LNCaP clone FGC (cell line): ENCODE measurements around the gene CEACAM21.

Experiments used
- DNase-seq: peaks from one replicate; pipeline ENCODE4 v3.0.0-alpha.2; 2011; ENCODE audit warnings: low read depth
- H3K4me3 ChIP-seq: 2 replicates; pipeline ENCODE4 v1.5.1; 2011; ENCODE audit warnings: mild to moderate bottlenecking, low read depth, low read length, control low read depth
- CTCF ChIP-seq: IDR thresholded peaks from 2 replicates; pipeline ENCODE4 v1.5.1; 2012; ENCODE audit warnings: mild to moderate bottlenecking; ENCODE audit not compliant: control insufficient read depth, insufficient read depth; ENCODE audit errors: extremely low read depth

Gene CEACAM21

DNA sequence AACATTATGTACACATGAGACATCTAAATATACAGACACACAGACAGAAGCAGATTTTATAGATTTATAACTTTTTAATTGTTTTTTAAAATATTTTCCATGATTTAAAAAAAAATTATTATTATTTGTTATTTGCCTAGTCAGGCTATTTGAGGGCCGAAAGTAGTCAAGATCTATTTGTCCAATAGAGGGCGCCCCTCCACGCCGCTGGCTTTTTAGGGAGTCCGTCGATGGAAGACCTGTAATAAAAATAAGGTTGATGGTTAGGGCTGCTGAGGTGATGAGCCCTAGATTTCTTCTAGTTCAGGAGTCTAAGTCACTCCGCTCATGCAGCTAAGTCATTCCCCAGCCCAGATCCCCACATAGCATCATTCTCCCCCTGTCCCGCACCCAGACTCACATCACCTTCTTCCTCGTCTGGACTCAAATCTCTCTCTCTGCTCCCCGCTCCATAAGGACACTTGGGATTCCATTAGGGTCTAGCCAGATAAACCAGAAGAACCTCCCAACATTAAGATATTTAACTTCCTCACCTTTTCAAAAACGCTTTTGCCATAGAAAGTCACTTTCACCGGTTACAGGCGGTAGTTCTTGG, 33.9 kb upstream of the CEACAM21 start:
- DNase-seq: no peak
- TF ChIP-seq CTCF: peak; percentile 46
- H3K4me3 ChIP-seq: no peak overlapping the region

DNA sequence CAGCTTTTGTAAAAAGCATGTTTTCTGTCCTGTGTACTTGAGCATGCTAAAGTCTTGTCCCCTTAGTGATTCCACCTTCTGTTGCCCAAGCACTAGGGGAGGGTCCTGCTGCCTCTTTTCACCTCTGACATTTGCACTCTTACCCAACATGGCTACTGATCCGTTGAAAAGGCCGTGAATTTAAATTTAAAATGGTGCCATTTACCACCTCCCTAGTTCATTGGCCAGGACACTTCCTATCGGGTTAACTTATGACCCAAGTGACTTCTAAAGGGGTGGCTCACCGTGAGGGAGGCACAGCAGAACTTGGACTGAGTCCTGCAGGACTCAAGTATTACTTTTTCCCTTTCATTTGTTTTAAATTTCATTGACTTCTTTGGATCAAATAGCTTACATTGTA, 33.3 kb upstream of the CEACAM21 start:
- DNase-seq: no peak
- H3K4me3 ChIP-seq: no peak overlapping the region
- TF ChIP-seq CTCF: no peak

- no peak for TF ChIP-seq CTCF
- H3K4me3 ChIP-seq: no peak overlapping the region
- DNase-seq: no peak
Measured at GRCh38 chr19:41543582-41543981, 32.4 kb upstream of the CEACAM21 start.

DNA sequence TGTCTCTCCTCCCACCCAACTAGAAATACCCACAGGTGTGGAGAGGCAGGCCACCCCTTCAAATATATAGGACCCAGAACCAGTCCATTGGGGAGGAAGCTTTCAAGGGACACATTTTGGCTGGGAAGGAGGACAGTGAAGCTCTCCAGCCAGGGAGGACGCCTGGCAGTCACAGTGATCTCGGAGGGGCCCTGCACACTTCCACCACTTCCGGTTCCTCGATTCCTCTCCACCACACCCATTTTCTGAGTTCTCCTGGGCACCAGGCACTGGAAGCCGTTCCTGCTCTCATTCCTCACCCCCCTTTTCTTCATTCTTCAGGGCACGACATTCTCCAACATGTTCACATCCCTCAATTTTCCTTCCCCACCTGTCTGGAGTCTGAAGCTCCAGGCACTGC, 30.4 kb upstream of the CEACAM21 start:
- no peak for DNase-seq
- no peak for TF ChIP-seq CTCF

DNA sequence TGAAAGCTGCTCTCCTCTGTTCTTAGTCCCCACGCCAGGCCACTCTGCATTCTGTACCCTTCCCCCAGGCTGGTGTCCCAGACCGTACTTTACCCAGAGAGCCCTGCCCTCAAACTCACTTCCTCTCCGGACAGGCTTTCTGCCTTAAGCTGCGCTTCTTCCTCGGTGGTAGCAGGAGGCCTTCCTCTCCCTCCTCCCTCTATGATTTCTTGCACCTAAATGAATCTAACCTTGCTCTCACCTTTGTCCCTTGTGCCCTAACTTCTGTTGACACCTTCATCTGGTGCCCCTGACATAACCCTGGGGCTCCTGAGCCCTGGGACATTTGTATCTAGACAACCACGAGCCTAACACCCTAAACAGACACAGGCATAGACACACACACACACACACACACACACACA, 29.6 kb upstream of the CEACAM21 start:
- no peak for DNase-seq
- H3K4me3 ChIP-seq: no peak overlapping the region
- TF ChIP-seq CTCF: no peak

More for the DNA sequence above, 30.4 kb upstream of the CEACAM21 start:
- no peak overlapping the region for H3K4me3 ChIP-seq

- no peak for TF ChIP-seq CTCF
- H3K4me3 ChIP-seq: no peak overlapping the region
- DNase-seq: no peak
Measured at GRCh38 chr19:41546961-41547360, 29.0 kb upstream of the CEACAM21 start.

- TF ChIP-seq CTCF: no peak
- no peak overlapping the region for H3K4me3 ChIP-seq
- DNase-seq: no peak
Measured at GRCh38 chr19:41547569-41547968, 28.4 kb upstream of the CEACAM21 start.
